ENCODE data around the gene ATG7. TPM values are rescaled to one million over a fixed set of nuclear protein-coding genes. Genes with fewer than 3 reads are reported as not detected.

Gene ATG7
- total RNA-seq, 4 donors from 2014 or later: 45.8 to 85.3 (median 67.3) TPM

DNA sequence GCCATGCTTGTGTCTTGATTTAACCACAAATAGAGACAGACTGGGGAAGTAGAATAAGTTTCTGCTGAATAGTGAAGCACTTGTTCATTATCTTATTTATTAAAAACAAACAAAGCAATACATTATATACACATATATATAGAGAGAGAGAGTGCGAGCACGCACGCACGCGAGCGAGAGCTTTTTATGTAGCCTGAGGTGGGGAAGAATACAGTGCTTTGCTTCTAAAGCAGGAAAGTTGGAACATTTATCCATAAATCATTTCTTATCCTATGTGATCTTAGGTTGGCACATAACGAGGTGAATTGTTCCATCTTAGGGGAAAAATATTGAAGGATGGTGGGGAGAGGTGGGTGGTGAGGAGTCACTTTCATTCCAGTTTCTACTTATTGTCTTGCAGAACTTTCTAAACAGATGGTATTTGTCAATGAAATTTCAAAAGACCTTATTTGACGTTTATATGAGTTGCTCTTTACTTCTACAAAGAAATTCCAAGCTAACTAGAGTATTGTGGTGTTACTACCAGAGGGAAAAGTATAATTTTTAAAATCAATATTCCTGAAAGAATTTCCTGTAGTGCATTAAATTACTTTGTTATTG lies 110.0 kb downstream of the ATG7 start:
- H3K27ac ChIP-seq: no peak overlapping the region
- 94 to 96% methylated on average over 8 of the region's 8 CpGs for WGBS, 2 donors
- H3K36me3 ChIP-seq: no peaks in the 10 kb centered on the region
- H3K27me3 ChIP-seq: no peaks in the 10 kb centered on the region
- no peak for DNase-seq
- intact Hi-C loops (cut with DNase I): no loop called here
- H3K4me3 ChIP-seq (replicated peaks in 1 of 3): no peak overlapping the region
- H3K4me1 ChIP-seq: peaks cover 0 to 15% of the 10 kb centered on the region in 2 donors
- TF ChIP-seq CTCF (IDR thresholded peaks at IDR 0.05) (no peak), POLR2A (IDR thresholded peaks at IDR 0.05) (no peak)
- no peaks in the 10 kb centered on the region for H3K9me3 ChIP-seq

- peaks cover 0 to 15% of the 10 kb centered on the region in 2 donors for H3K4me1 ChIP-seq
- 97 to 100% methylated on average over 2 of the region's 2 CpGs for WGBS, 2 donors
- no peak overlapping the region for H3K4me3 ChIP-seq (replicated peaks in 1 of 3)
- TF ChIP-seq CTCF (IDR thresholded peaks at IDR 0.05): no peak
- no peak for TF ChIP-seq POLR2A (IDR thresholded peaks at IDR 0.05)
- intact Hi-C loops (cut with DNase I): no loop called here
- no peak for DNase-seq
- H3K9me3 ChIP-seq: no peaks in the 10 kb centered on the region
- no peaks in the 10 kb centered on the region for H3K27me3 ChIP-seq
- H3K27ac ChIP-seq: no peak overlapping the region
- H3K36me3 ChIP-seq: no peaks in the 10 kb centered on the region
These were observed 111.9 kb downstream of the ATG7 start for GRCh38 chr3:11384074-11384473.

GRCh38 chr3:11385326-11385725 lies 113.1 kb downstream of the ATG7 start:
- WGBS, 2 donors: 89 to 100% methylated on average over 1 of the region's 1 CpG
- Histone ChIP-seq H3K4me3 (replicated peaks in 1 of 3) (no peak overlapping the region), H3K9me3 (no peaks in the 10 kb centered on the region), H3K27me3 (no peaks in the 10 kb centered on the region), H3K4me1 (peaks cover 0 to 15% of the 10 kb centered on the region in 2 donors), H3K27ac (no peak overlapping the region), H3K36me3 (no peaks in the 10 kb centered on the region)
- intact Hi-C loops (cut with DNase I): no loop called here
- no peak for DNase-seq
- TF ChIP-seq CTCF (IDR thresholded peaks at IDR 0.05) (no peak), POLR2A (IDR thresholded peaks at IDR 0.05) (no peak)

GRCh38 chr3:11385891-11386290 lies 113.7 kb downstream of the ATG7 start:
- Histone ChIP-seq H3K9me3 (no peaks in the 10 kb centered on the region), H3K4me1 (peaks cover 0 to 15% of the 10 kb centered on the region in 2 donors), H3K36me3 (no peaks in the 10 kb centered on the region), H3K27ac (no peak overlapping the region), H3K4me3 (replicated peaks in 1 of 3) (no peak overlapping the region), H3K27me3 (no peaks in the 10 kb centered on the region)
- TF ChIP-seq CTCF (IDR thresholded peaks at IDR 0.05): no peak
- no peak for TF ChIP-seq POLR2A (IDR thresholded peaks at IDR 0.05)
- no peak for DNase-seq
- 60 to 71% methylated on average over 4 of the region's 4 CpGs for WGBS, 2 donors
- intact Hi-C loops (cut with DNase I): no loop called here

DNA sequence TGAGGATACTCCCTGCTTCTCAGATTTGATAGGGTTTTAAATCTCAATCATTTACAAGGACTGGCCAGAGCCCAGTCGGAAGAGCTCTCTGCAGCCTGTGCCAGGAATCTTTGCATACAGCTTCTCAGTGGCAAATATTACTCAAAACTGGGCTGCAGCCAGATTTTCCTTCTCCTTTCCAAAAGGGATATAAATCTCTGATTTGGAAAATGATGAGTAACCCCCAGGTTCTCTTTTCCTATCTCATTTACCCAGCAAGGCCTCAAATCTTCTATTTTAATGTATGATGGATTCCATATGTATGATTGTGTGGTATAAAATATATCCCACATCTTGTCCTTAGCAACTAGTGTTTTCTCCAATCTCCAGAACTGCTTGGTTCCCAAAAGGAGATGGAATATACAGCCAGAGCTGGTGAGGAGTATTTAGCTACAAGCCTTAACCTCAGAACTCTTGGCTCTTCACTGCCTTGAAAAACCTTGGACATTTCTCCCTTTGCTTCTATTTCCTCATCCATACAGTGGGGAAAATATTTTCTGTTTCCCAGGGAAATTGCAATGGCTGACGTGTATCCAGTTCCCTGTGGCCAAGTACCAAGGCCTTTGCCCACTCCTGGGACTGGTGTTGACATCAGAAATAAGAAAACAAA lies 114.4 kb downstream of the ATG7 start:
- no peaks in the 10 kb centered on the region for H3K36me3 ChIP-seq
- H3K27ac ChIP-seq: no peak overlapping the region
- no peak overlapping the region for H3K4me3 ChIP-seq (replicated peaks in 1 of 3)
- 69 to 77% methylated on average over 2 of the region's 2 CpGs for WGBS, 2 donors
- intact Hi-C loops (cut with DNase I): no loop called here
- peaks cover 0 to 20% of the 10 kb centered on the region in 2 donors for H3K4me1 ChIP-seq
- H3K9me3 ChIP-seq: no peaks in the 10 kb centered on the region
- TF ChIP-seq CTCF (IDR thresholded peaks at IDR 0.05) (no peak), POLR2A (IDR thresholded peaks at IDR 0.05) (no peak)
- DNase-seq: no peak
- H3K27me3 ChIP-seq: no peaks in the 10 kb centered on the region

Data from thyroid gland (tissue), 4 donors.